DND-41 (cell line): Measurements from ENCODE around the gene PHF3.

Source experiments
- ATAC-seq: fragments of 200-7000 bp; cut with Tn5 transposase; 3 replicates; pipeline ENCODE4 v1.9.1; 2021; ENCODE audit warnings: low read depth; ENCODE audit not compliant: insufficient read depth
- DNase-seq: peaks from one replicate; pipeline ENCODE4 v3.0.0-alpha.2; 2020
- H2AFZ ChIP-seq: 2 replicates; pipeline ENCODE4 v1.6.0; 2012; ENCODE audit warnings: low read depth, low read length
- H3K27ac ChIP-seq: 2 replicates; pipeline ENCODE4 v1.5.1; 2012; ENCODE audit warnings: low read length, inconsistent platforms
- H3K27me3 ChIP-seq: fragments of 200-600 bp; sonication (generic); 2 replicates; pipeline ENCODE4 v1.6.0; 2012; ENCODE audit warnings: low read length, mild to moderate bottlenecking, inconsistent platforms; ENCODE audit not compliant: insufficient read depth, poor library complexity
- H3K36me3 ChIP-seq: 2 replicates; pipeline ENCODE4 v1.5.1; 2012; ENCODE audit warnings: low read length, inconsistent platforms; ENCODE audit not compliant: insufficient read depth
- H3K4me1 ChIP-seq: 2 replicates; pipeline ENCODE4 v1.5.1; 2012; ENCODE audit warnings: mild to moderate bottlenecking, low read length; ENCODE audit not compliant: insufficient read depth
- H3K4me2 ChIP-seq: 2 replicates; pipeline ENCODE4 v1.6.0; 2012; ENCODE audit warnings: mild to moderate bottlenecking, moderate library complexity, low read length, inconsistent platforms; ENCODE audit not compliant: insufficient read depth
- H3K4me3 ChIP-seq, 2 experiments: fragments of 200-600 bp in 1 of 2; shearing (Covaris generic) in 1 of 2; 2 replicates each; pipeline ENCODE4 v1.5.1; 2012 to 2016; ENCODE audit warnings: inconsistent platforms in 2 of 2, low read length in 2 of 2, mild to moderate bottlenecking in 2 of 2, low read depth in 1 of 2, moderate library complexity in 1 of 2
- H3K79me2 ChIP-seq: 2 replicates; pipeline ENCODE4 v1.6.0; 2012; ENCODE audit warnings: low read length, inconsistent platforms; ENCODE audit not compliant: insufficient read depth
- H3K9ac ChIP-seq: 2 replicates; pipeline ENCODE4 v1.6.0; 2012; ENCODE audit warnings: low read depth, mild to moderate bottlenecking, inconsistent platforms, low read length, moderate library complexity
- H3K9me3 ChIP-seq: 2 replicates; pipeline ENCODE4 v1.5.1; 2012; ENCODE audit warnings: low read length, moderate library complexity, mild to moderate bottlenecking, inconsistent platforms; ENCODE audit not compliant: insufficient read depth, severe bottlenecking
- H4K20me1 ChIP-seq: 2 replicates; pipeline ENCODE4 v1.6.0; 2012; ENCODE audit warnings: low read length; ENCODE audit not compliant: insufficient read depth
- EZH2 ChIP-seq: IDR thresholded peaks from 3 replicates; pipeline ENCODE4 v1.6.1; 2012; ENCODE audit warnings: borderline replicate concordance, low read depth, mild to moderate bottlenecking, moderate library complexity, low read length, inconsistent platforms; ENCODE audit not compliant: severe bottlenecking
- TF ChIP-seq, protein P1 (sequence below): IDR thresholded peaks from 2 replicates; pipeline ENCODE4 v1.5.1; 2012; ENCODE audit warnings: borderline replicate concordance, low read length, moderate library complexity, mild to moderate bottlenecking; ENCODE audit not compliant: poor library complexity, severe bottlenecking; ENCODE audit errors: extremely low read depth

The PHF3 gene

DNA sequence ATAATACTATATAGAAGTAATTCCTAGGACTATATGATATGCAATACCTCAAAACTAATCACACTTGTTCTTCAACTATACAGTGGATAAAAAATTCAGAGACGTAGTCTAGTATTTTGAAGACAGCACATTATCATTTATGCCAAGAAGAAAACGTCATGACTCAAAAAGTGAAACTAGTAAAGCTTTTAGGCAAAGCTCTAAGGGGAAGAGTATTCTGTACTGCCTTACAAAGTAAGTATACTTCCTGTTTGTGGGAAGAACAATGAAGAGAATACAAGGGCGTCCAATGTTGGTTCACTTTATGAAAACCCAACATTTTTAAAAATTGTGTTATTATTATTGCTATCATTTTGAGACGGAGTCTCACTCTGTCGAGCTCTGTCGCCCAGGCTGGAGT, 35.5 kb upstream of the PHF3 start:
- no peak overlapping the region for H2AFZ ChIP-seq
- H3K4me1 ChIP-seq: peaks cover 11% of the 10 kb centered on the region
- no peak for ATAC-seq
- TF ChIP-seq, protein P1, sequence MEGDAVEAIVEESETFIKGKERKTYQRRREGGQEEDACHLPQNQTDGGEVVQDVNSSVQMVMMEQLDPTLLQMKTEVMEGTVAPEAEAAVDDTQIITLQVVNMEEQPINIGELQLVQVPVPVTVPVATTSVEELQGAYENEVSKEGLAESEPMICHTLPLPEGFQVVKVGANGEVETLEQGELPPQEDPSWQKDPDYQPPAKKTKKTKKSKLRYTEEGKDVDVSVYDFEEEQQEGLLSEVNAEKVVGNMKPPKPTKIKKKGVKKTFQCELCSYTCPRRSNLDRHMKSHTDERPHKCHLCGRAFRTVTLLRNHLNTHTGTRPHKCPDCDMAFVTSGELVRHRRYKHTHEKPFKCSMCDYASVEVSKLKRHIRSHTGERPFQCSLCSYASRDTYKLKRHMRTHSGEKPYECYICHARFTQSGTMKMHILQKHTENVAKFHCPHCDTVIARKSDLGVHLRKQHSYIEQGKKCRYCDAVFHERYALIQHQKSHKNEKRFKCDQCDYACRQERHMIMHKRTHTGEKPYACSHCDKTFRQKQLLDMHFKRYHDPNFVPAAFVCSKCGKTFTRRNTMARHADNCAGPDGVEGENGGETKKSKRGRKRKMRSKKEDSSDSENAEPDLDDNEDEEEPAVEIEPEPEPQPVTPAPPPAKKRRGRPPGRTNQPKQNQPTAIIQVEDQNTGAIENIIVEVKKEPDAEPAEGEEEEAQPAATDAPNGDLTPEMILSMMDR: no peak
- no peak for TF ChIP-seq EZH2
- no peaks in the 10 kb centered on the region for H3K36me3 ChIP-seq
- no peak overlapping the region for H3K4me2 ChIP-seq
- H3K79me2 ChIP-seq: no peaks in the 10 kb centered on the region
- H3K9ac ChIP-seq: no peak overlapping the region
- no peak overlapping the region for H3K27ac ChIP-seq
- no peak overlapping the region for H3K4me3 ChIP-seq
- H3K27me3 ChIP-seq: no peaks in the 10 kb centered on the region
- no peaks in the 10 kb centered on the region for H4K20me1 ChIP-seq
- no peak for DNase-seq
- no peaks in the 10 kb centered on the region for H3K9me3 ChIP-seq

DNA sequence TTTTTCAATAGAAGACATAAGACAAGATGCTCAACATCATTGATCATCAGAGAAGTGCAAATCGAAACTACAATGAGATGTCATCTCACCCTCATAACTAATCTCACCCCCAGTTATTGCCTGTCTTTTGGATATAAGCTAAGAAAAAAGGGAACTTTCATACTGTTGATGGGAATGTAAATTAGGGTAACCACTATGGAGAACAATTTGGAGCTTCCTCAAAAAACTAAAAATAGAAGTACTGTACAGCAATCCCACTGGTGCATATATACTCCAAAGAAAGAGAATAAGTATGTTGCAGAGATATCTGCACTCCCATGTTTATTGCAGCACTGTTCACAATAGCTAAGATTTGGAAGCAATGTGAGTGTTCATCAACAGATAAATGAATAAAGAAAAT, 26.4 kb upstream of the PHF3 start:
- no peak overlapping the region for H3K27ac ChIP-seq

DNA sequence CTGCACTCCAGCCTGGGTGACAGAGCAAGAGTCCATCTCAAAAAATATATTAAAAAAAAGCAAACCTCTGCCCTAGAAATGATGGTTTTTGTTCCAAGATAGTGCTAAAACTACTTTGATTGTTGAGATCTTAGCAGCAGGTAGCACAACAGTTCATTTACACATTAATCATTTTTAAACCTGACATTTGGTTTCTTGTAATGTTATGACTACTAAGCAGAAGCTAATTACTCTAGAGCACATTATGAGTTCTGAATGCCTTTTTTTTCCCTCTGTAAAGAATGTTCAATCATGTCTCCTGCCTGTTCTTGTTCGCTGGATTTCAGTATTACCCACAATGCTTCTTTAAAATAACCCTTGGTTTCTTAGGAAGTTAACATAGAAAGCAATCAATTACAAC, 24.7 kb upstream of the PHF3 start:
- Histone ChIP-seq H4K20me1 (no peaks in the 10 kb centered on the region), H3K4me2 (no peak overlapping the region), H3K27me3 (no peaks in the 10 kb centered on the region), H3K9ac (no peak overlapping the region), H3K27ac (no peak overlapping the region), H3K4me1 (no peaks in the 10 kb centered on the region), H3K79me2 (no peaks in the 10 kb centered on the region), H3K36me3 (no peaks in the 10 kb centered on the region), H2AFZ (no peak overlapping the region), H3K4me3 (no peak overlapping the region), H3K9me3 (no peaks in the 10 kb centered on the region)
- TF ChIP-seq EZH2: no peak
- TF ChIP-seq, protein P1: no peak
- ATAC-seq (no peak), DNase-seq (no peak)

More for the DNA sequence above, 26.4 kb upstream of the PHF3 start:
- no peak for ATAC-seq
- Histone ChIP-seq H3K4me2 (no peak overlapping the region), H3K9ac (no peak overlapping the region), H2AFZ (no peak overlapping the region), H3K36me3 (no peaks in the 10 kb centered on the region), H3K27me3 (no peaks in the 10 kb centered on the region), H3K4me1 (no peaks in the 10 kb centered on the region), H4K20me1 (no peaks in the 10 kb centered on the region), H3K79me2 (no peaks in the 10 kb centered on the region), H3K9me3 (no peaks in the 10 kb centered on the region), H3K4me3 (no peak overlapping the region)
- no peak for TF ChIP-seq EZH2
- TF ChIP-seq, protein P1: no peak
- no peak for DNase-seq

DNA sequence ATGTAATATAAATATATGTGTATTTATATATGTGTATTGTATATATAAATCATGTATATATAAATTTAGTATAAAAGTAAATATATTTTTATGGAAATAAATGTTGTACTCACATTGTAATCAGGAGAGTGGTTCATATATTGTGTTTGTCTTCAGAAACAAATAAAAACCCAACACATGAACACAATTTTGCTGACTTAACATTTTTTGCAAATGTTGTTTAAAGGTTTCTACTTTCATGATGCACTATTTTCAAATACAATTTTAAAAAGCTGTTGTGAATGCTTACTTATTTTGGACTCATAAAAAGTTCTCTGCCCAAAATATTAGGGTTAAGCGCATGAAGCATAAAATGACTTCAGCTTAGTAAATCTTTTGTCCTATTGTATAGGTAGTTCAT, 24.0 kb upstream of the PHF3 start:
- no peak for DNase-seq
- H2AFZ ChIP-seq: no peak overlapping the region
- H3K36me3 ChIP-seq: no peaks in the 10 kb centered on the region
- H3K9me3 ChIP-seq: no peaks in the 10 kb centered on the region
- H3K27me3 ChIP-seq: no peaks in the 10 kb centered on the region
- H3K27ac ChIP-seq: no peak overlapping the region
- H3K4me3 ChIP-seq: no peak overlapping the region
- no peak overlapping the region for H3K9ac ChIP-seq
- no peaks in the 10 kb centered on the region for H4K20me1 ChIP-seq
- H3K79me2 ChIP-seq: no peaks in the 10 kb centered on the region
- TF ChIP-seq, protein P1: no peak
- TF ChIP-seq EZH2: no peak
- no peak overlapping the region for H3K4me2 ChIP-seq
- ATAC-seq: no peak
- no peaks in the 10 kb centered on the region for H3K4me1 ChIP-seq
